H1 (cell line): ENCODE measurements around the gene ADGRV1. TPM values are rescaled to one million over a fixed set of nuclear protein-coding genes. Genes with fewer than 3 reads are reported as not detected.

Source experiments
- CTCF ChIA-PET: fragments of 300-600 bp; sonication (Branson Sonifier 250); formaldehyde crosslinking; loops from one replicate; lab custom pipeline; 2021; ENCODE audit not compliant: partially characterized antibody; lab: Charles Lee
- POLR2A ChIA-PET: fragments of 300-600 bp; sonication (Branson Sonifier 250); formaldehyde crosslinking; loops from one replicate; lab custom pipeline; 2021; ENCODE audit warnings: inconsistent platforms; ENCODE audit not compliant: partially characterized antibody; lab: Charles Lee
- DNase-seq, 2 experiments: peaks; one replicate each; pipeline versions ENCODE4 v3.0.0 to v3.0.0-alpha.2; 2010 to 2022; ENCODE audit warnings: low spot score in 2 of 2, low read depth in 1 of 2, mixed read lengths in 1 of 2
- FAIRE-seq: peaks from 2 replicates; lab custom pipeline; 2011; peaks lifted over from hg19 to GRCh38; lab: Jason Lieb, UNC
- H2AFZ ChIP-seq: 2 replicates; pipeline ENCODE4 v1.8.1; 2012; ENCODE audit warnings: low read length, inconsistent platforms
- H2AK5ac ChIP-seq: 2 replicates; pipeline ENCODE4 v1.6.1; 2013; ENCODE audit warnings: low read depth, low read length
- H2BK120ac ChIP-seq: replicated peaks from 2 replicates; pipeline ENCODE3; 2013; ENCODE audit warnings: low read depth, low read length, inconsistent platforms
- H2BK12ac ChIP-seq: 2 replicates; pipeline ENCODE4 v1.6.1; 2013; ENCODE audit warnings: low read depth, low read length
- H2BK15ac ChIP-seq: 2 replicates; pipeline ENCODE4 v1.6.1; 2013; ENCODE audit warnings: low read length
- H2BK20ac ChIP-seq: 2 replicates; pipeline ENCODE4 v1.6.1; 2013; ENCODE audit warnings: low read length
- H2BK5ac ChIP-seq: 2 replicates; pipeline ENCODE4 v1.6.1; 2013; ENCODE audit warnings: low read depth, low read length
- H3K14ac ChIP-seq: 2 replicates; pipeline ENCODE4 v1.6.1; 2013; ENCODE audit warnings: inconsistent platforms; ENCODE audit not compliant: insufficient read length
- H3K18ac ChIP-seq: 2 replicates; pipeline ENCODE4 v1.6.1; 2013; ENCODE audit warnings: low read length; ENCODE audit errors: extremely low read depth
- H3K23ac ChIP-seq: 2 replicates; pipeline ENCODE4 v1.6.1; 2013; ENCODE audit warnings: inconsistent platforms; ENCODE audit not compliant: insufficient read length
- H3K23me2 ChIP-seq: 2 replicates; pipeline ENCODE4 v1.6.1; 2013; ENCODE audit warnings: low read depth, low read length
- H3K27ac ChIP-seq: 2 replicates; pipeline ENCODE4 v1.6.1; 2011; ENCODE audit warnings: low read depth, low read length, inconsistent platforms
- H3K27me3 ChIP-seq, 4 experiments: replicated peaks in 1 of 4; 1 replicate in 1 of 4; 2 replicates in 3 of 4; pipeline versions ENCODE4 v1.6.1 to v1.8.1; 2011 to 2013; ENCODE audit warnings: low read length in 3 of 4, mild to moderate bottlenecking in 3 of 4, inconsistent platforms in 2 of 4, mixed read lengths in 2 of 4, moderate library complexity in 1 of 4; ENCODE audit not compliant: control insufficient read depth in 3 of 4, insufficient read depth in 3 of 4; ENCODE audit errors: extremely low read depth in 1 of 4
- H3K36me3 ChIP-seq, 4 experiments: 2 replicates each; pipeline versions ENCODE4 v1.6.1 to v1.8.1; 2011 to 2013; ENCODE audit warnings: mild to moderate bottlenecking in 4 of 4, low read length in 3 of 4, moderate library complexity in 2 of 4, control low read depth in 1 of 4, inconsistent platforms in 1 of 4; ENCODE audit not compliant: insufficient read depth in 4 of 4, control insufficient read depth in 2 of 4
- H3K4ac ChIP-seq: replicated peaks from 2 replicates; pipeline ENCODE3; 2013; ENCODE audit warnings: low read length, low read depth, mixed read lengths, inconsistent platforms; ENCODE audit not compliant: insufficient read length
- H3K4me1 ChIP-seq, 4 experiments: replicated peaks in 1 of 4; 1 replicate in 1 of 4; 2 replicates in 3 of 4; pipeline versions ENCODE4 v1.6.1 to v1.8.1; 2011 to 2013; ENCODE audit warnings: low read length in 3 of 4, inconsistent platforms in 2 of 4, mixed read lengths in 1 of 4; ENCODE audit not compliant: insufficient read depth in 4 of 4, control insufficient read depth in 3 of 4
- H3K4me2 ChIP-seq, 2 experiments: 2 replicates each; pipeline versions ENCODE4 v1.6.1 to v1.8.1; 2011 to 2013; ENCODE audit warnings: low read depth in 2 of 2, low read length in 2 of 2, control low read depth in 1 of 2, inconsistent platforms in 1 of 2, mild to moderate bottlenecking in 1 of 2; ENCODE audit not compliant: insufficient read depth in 1 of 2
- H3K4me3 ChIP-seq, 4 experiments: fragments of 200-600, 300-600 bp in 1 of 4; sonication (generic), shearing (Covaris generic), sonication (Bioruptor Twin) in 1 of 4; 2 replicates each; pipeline versions ENCODE4 v1.5.1 to v1.8.1; 2011 to 2016; ENCODE audit warnings: low read length in 4 of 4, low read depth in 3 of 4, control low read depth in 2 of 4, inconsistent platforms in 2 of 4, mild to moderate bottlenecking in 2 of 4, mixed read lengths in 1 of 4, moderate library complexity in 1 of 4; ENCODE audit not compliant: insufficient read depth in 2 of 4; ENCODE audit errors: extremely low read depth in 1 of 4
- H3K56ac ChIP-seq: replicated peaks from 2 replicates; pipeline ENCODE3; 2013; ENCODE audit warnings: low read depth, mild to moderate bottlenecking, mixed read lengths, low read length, inconsistent platforms; ENCODE audit not compliant: insufficient read length
- H3K79me1 ChIP-seq: 2 replicates; pipeline ENCODE4 v1.6.1; 2013; ENCODE audit warnings: low read depth, low read length, control low read depth
- H3K79me2 ChIP-seq, 2 experiments: 2 replicates each; pipeline versions ENCODE4 v1.6.1 to v1.8.1; 2012 to 2013; ENCODE audit warnings: low read length in 2 of 2, mild to moderate bottlenecking in 2 of 2, inconsistent platforms in 1 of 2; ENCODE audit not compliant: insufficient read depth in 2 of 2, control insufficient read depth in 1 of 2
- H3K9ac ChIP-seq, 4 experiments: replicated peaks in 1 of 4; 1 replicate in 1 of 4; 2 replicates in 3 of 4; pipeline versions ENCODE4 v1.6.1 to v1.8.1; 2011 to 2013; ENCODE audit warnings: low read depth in 3 of 4, low read length in 3 of 4, control low read depth in 2 of 4, mild to moderate bottlenecking in 2 of 4, moderate library complexity in 2 of 4, inconsistent platforms in 1 of 4; ENCODE audit errors: extremely low read depth in 1 of 4
- H3K9me3 ChIP-seq, 2 experiments: 2 replicates each; pipeline versions ENCODE4 v1.6.1 to v1.8.1; 2012 to 2013; ENCODE audit warnings: mild to moderate bottlenecking in 2 of 2, moderate library complexity in 2 of 2, control low read depth in 1 of 2, inconsistent platforms in 1 of 2, low read depth in 1 of 2, low read length in 1 of 2, mixed read lengths in 1 of 2; ENCODE audit not compliant: insufficient read depth in 2 of 2
- H4K20me1 ChIP-seq, 2 experiments: replicated peaks in 1 of 2; 2 replicates each; pipeline versions ENCODE3 to v1.8.1; 2011 to 2013; ENCODE audit warnings: inconsistent platforms in 2 of 2, low read length in 2 of 2, mild to moderate bottlenecking in 1 of 2; ENCODE audit not compliant: insufficient read depth in 2 of 2, control insufficient read depth in 1 of 2
- H4K5ac ChIP-seq: 2 replicates; pipeline ENCODE4 v1.6.1; 2013; ENCODE audit warnings: low read length, low read depth, mixed read lengths, inconsistent platforms; ENCODE audit not compliant: insufficient read length
- H4K8ac ChIP-seq: 2 replicates; pipeline ENCODE4 v1.8.0; 2013; ENCODE audit warnings: mild to moderate bottlenecking, moderate library complexity, low read length, inconsistent platforms; ENCODE audit not compliant: insufficient read depth; ENCODE audit errors: extremely low read depth
- H4K91ac ChIP-seq: replicated peaks from 2 replicates; pipeline ENCODE3; 2013; ENCODE audit warnings: low read length, mixed read lengths, inconsistent platforms; ENCODE audit not compliant: insufficient read length
- CEBPB ChIP-seq: IDR thresholded peaks from 2 replicates; pipeline ENCODE4 v1.6.1; 2012; ENCODE audit warnings: low read depth, low read length
- E2F6 ChIP-seq: IDR thresholded peaks from 2 replicates; pipeline ENCODE4 v1.6.1; 2012; ENCODE audit warnings: inconsistent platforms
- MAX ChIP-seq: IDR thresholded peaks from 2 replicates; pipeline ENCODE4 v1.6.1; 2012; ENCODE audit warnings: inconsistent platforms
- SIN3A ChIP-seq, 2 experiments: IDR thresholded peaks in 1 of 2; conservative IDR thresholded peaks in 1 of 2; 2 replicates each; pipeline ENCODE4 v1.6.1; 2011 to 2012; ENCODE audit warnings: low read length in 2 of 2, improper control_type of control experiment in 1 of 2, low read depth in 1 of 2, mild to moderate bottlenecking in 1 of 2
- SP2 ChIP-seq: IDR thresholded peaks from 2 replicates; pipeline ENCODE4 v1.6.1; 2012; ENCODE audit warnings: mild to moderate bottlenecking, low read length, inconsistent platforms
- TAF7 ChIP-seq: optimal IDR thresholded peaks from 2 replicates; pipeline ENCODE3; 2011; ENCODE audit warnings: low read depth, mild to moderate bottlenecking, inconsistent platforms, low read length, moderate library complexity, borderline replicate concordance
- YY1 ChIP-seq: IDR thresholded peaks from 2 replicates; pipeline ENCODE4 v1.6.1; 2011; ENCODE audit warnings: low read depth, mild to moderate bottlenecking, low read length
- WGBS, 2 experiments: shearing (Covaris generic) in 1 of 2; methylation state at CpG; one replicate each; pipeline versions ENCODE4 v1.1.6 to v1.1.7; 2013 to 2015; ENCODE audit warnings: low lambda C conversion rate in 2 of 2, mixed read lengths in 2 of 2, inconsistent platforms in 1 of 2, low coverage in 1 of 2, missing lambda C conversion rate in 1 of 2; ENCODE audit not compliant: insufficient replicate concordance in 2 of 2, insufficient coverage in 1 of 2, insufficient read length in 1 of 2; ENCODE audit errors: extremely low coverage in 1 of 2, missing lambda C conversion rate in 1 of 2; 5-methylcytosine and 5-hydroxymethylcytosine counted together
- polyA plus RNA-seq, 7 experiments: library from polyadenylated mRNA; depleted of rRNA in 3 of 7; stranded (reverse) in 5 of 7; unstranded in 2 of 7; fragments of >200 nt in 5 of 7; fragments of 200-250 nt in 2 of 7; gene quantifications; 1 replicate in 5 of 7; 2 replicates in 1 of 7; 4 replicates in 1 of 7; pipeline versions ENCODE4 v1.2.1 to v1.2.3, GENCODE V29; 2011 to 2013; ENCODE audit warnings: missing spikeins in 2 of 7, mixed read lengths in 2 of 7
- total RNA-seq: library from RNA; stranded (reverse); fragmentation: NEBNext Ultra II Directional; extraction: Animal tissue kit (Norgen Biotek cat#: 25700); gene quantifications from 2 replicates; pipeline ENCODE4 v1.2.1, GENCODE V29; 2021

The ADGRV1 gene
- total and polyA plus RNA-seq, 2 of the 8 experiments (the other 6 are each of a cell fraction or from before 2014, with no cell fraction given) = 53.1 to 62.2 TPM

GRCh38 chr5:91145333-91145620 lies 586.7 kb downstream of the ADGRV1 start:
- H3K4me2 ChIP-seq = no peak overlapping the region
- ChIA-PET POLR2A (interaction anchor here (0.7 kb wide), 1 partner anchor 433 kb away, joined by 4 read pairs; no protein-coding TSS in a partner anchor), CTCF (interaction anchor here (0.6 kb wide), 1 partner anchor 1517 kb away, joined by 3 read pairs; no protein-coding TSS in a partner anchor)
- H3K9ac ChIP-seq = no peak overlapping the region
- FAIRE-seq (no peak), DNase-seq (no peak)
- H2BK20ac ChIP-seq = no peak overlapping the region
- no peak overlapping the region for H4K8ac ChIP-seq
- no peak overlapping the region for H3K14ac ChIP-seq
- 83% methylated on average over 2 of the region's 2 CpGs; no CpG with 5 or more reads in 1 of the 2 experiments for WGBS, 2 experiments
- no peaks in the 10 kb centered on the region for H3K23me2 ChIP-seq
- peaks cover 0 to 2% (median 1%) of the 10 kb centered on the region in 4 experiments; a peak in 5 of 7 replicates for H3K4me1 ChIP-seq
- H3K23ac ChIP-seq = no peak overlapping the region
- no peak for TF ChIP-seq SP2
- no peak for TF ChIP-seq CEBPB
- no peak for TF ChIP-seq E2F6
- no peak for TF ChIP-seq YY1
- no peak for TF ChIP-seq SIN3A (conservative IDR thresholded peaks at IDR 0.05 in 1 of 2, IDR thresholded peaks at IDR 0.05 in 1 of 2; ENCODE audit: low read depth in 1 of 2, low read length in 2 of 2)
- no peak for TF ChIP-seq TAF7
- no peak for TF ChIP-seq MAX
- no peak overlapping the region for H2BK15ac ChIP-seq
- H2BK120ac ChIP-seq = no peak overlapping the region
- no peaks in the 10 kb centered on the region for H4K20me1 ChIP-seq
- H2AK5ac ChIP-seq = no peak overlapping the region
- H3K4me3 ChIP-seq = no peak overlapping the region
- H3K27me3 ChIP-seq = no peaks in the 10 kb centered on the region
- peaks cover 0 to 4% (median 2%) of the 10 kb centered on the region in 4 experiments; a peak in 4 of 8 replicates for H3K36me3 ChIP-seq
- H3K56ac ChIP-seq = no peak overlapping the region
- no peak overlapping the region for H2BK5ac ChIP-seq
- H2AFZ ChIP-seq = no peak overlapping the region
- H2BK12ac ChIP-seq = no peak overlapping the region
- H3K18ac ChIP-seq = no peak overlapping the region
- no peak overlapping the region for H4K5ac ChIP-seq
- no peak overlapping the region for H3K27ac ChIP-seq
- no peak overlapping the region for H4K91ac ChIP-seq
- H3K9me3 ChIP-seq = peaks cover 2 to 6% of the 10 kb centered on the region in 2 experiments; a peak in 1 of 4 replicates
- no peaks in the 10 kb centered on the region for H3K79me2 ChIP-seq
- no peak overlapping the region for H3K4ac ChIP-seq
- no peaks in the 10 kb centered on the region for H3K79me1 ChIP-seq
